Prostate gland (tissue), 2 donors: ENCODE results near the gene COL1A2.

ENCODE experiments used
- POLR2A ChIP-seq: fragments of 450-650 bp; IDR thresholded peaks from one replicate; pipeline ENCODE4 v1.6.1; 2016; ENCODE audit warnings: antibody characterized with exemption, mild to moderate bottlenecking
- TF ChIP-seq, protein P1 (sequence below), 4 experiments: fragments of 200-600 bp in 2 of 4; fragments of 450-650 bp in 2 of 4; sonication (generic) in 2 of 4; IDR thresholded peaks; 1 replicate in 3 of 4; 2 replicates in 1 of 4; pipeline ENCODE4 v1.5.1; 2016 to 2019; ENCODE audit warnings: antibody characterized with exemption in 4 of 4, mild to moderate bottlenecking in 2 of 4, moderate library complexity in 2 of 4

DNA sequence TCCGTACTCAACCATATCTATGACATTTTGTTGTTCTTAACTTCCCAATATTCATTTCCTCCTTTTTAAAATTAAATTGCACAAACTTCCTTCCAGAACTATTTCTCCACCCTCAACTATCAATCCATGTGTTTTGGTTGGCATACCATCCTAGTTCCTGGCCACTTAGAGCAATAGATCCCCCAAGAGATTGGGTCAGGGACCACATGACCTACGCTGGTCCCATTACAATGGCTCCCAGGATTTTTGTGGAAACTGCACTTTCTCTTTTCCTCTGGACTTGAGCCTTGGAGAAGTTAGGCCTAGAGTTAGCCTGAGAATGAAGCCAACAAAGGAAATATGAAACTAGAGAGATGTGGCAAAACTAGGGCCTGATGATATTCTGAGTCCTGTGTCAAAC, 59.2 kb downstream of the COL1A2 start:
- TF ChIP-seq, protein P1, sequence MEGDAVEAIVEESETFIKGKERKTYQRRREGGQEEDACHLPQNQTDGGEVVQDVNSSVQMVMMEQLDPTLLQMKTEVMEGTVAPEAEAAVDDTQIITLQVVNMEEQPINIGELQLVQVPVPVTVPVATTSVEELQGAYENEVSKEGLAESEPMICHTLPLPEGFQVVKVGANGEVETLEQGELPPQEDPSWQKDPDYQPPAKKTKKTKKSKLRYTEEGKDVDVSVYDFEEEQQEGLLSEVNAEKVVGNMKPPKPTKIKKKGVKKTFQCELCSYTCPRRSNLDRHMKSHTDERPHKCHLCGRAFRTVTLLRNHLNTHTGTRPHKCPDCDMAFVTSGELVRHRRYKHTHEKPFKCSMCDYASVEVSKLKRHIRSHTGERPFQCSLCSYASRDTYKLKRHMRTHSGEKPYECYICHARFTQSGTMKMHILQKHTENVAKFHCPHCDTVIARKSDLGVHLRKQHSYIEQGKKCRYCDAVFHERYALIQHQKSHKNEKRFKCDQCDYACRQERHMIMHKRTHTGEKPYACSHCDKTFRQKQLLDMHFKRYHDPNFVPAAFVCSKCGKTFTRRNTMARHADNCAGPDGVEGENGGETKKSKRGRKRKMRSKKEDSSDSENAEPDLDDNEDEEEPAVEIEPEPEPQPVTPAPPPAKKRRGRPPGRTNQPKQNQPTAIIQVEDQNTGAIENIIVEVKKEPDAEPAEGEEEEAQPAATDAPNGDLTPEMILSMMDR (IDR thresholded peaks at IDR 0.05): no peak
- no peak for TF ChIP-seq POLR2A
